NOMO-1 treated with DMSO at 0.1 percent for 48 hours (cell line): Measurements from ENCODE around the gene PARD3.
A peak's percentile ranks its signal among the peaks of the same experiment; 100 is the strongest.
"Not testable (repeated sequence)": the region's sequence is repeated elsewhere in the genome, so short reads cannot be mapped to it uniquely, and the experiment has no call there.

Experiments used
- DNase-seq: peaks from one replicate; lab custom pipeline; 2025; ENCODE audit not compliant: unreplicated experiment; lab: John Stamatoyannopoulos, UW

Gene PARD3

GRCh38 chr10:34094146-34094696 lies 720.9 kb downstream of the PARD3 start:
- DNase-seq, result no peak

- no peak for DNase-seq
Measured at GRCh38 chr10:34092891-34093290, 722.2 kb downstream of the PARD3 start.

- no peak for DNase-seq
Measured at GRCh38 chr10:34091635-34092195, 723.4 kb downstream of the PARD3 start.

- no peak for DNase-seq
Measured at GRCh38 chr10:34089253-34089652, 725.8 kb downstream of the PARD3 start.

- no peak for DNase-seq
Measured at GRCh38 chr10:34088208-34088794, 726.8 kb downstream of the PARD3 start.

GRCh38 chr10:34087095-34087418 lies 728.0 kb downstream of the PARD3 start:
- no peak for DNase-seq

GRCh38 chr10:34083567-34083966 lies 731.5 kb downstream of the PARD3 start:
- DNase-seq, result no peak

GRCh38 chr10:34081948-34082347 lies 733.1 kb downstream of the PARD3 start:
- no peak for DNase-seq

- peak; percentile 13 for DNase-seq
Measured at GRCh38 chr10:34081347-34081743, 733.8 kb downstream of the PARD3 start.

GRCh38 chr10:34080485-34081346 lies 734.4 kb downstream of the PARD3 start:
- DNase-seq, result no peak

- DNase-seq, result no peak
Measured at GRCh38 chr10:34079702-34080484, 735.2 kb downstream of the PARD3 start.

GRCh38 chr10:34078745-34079470 lies 736.2 kb downstream of the PARD3 start:
- DNase-seq, result no peak

- DNase-seq, result no peak
Measured at GRCh38 chr10:34078017-34078744, 736.9 kb downstream of the PARD3 start.

GRCh38 chr10:34076443-34076842 lies 738.7 kb downstream of the PARD3 start:
- DNase-seq, result no peak

- DNase-seq, result no peak
Measured at GRCh38 chr10:34075254-34075926, 739.7 kb downstream of the PARD3 start.

- DNase-seq, result no peak
Measured at GRCh38 chr10:34074051-34074450, 741.0 kb downstream of the PARD3 start.

- not testable (repeated sequence) for DNase-seq
Measured at GRCh38 chr10:34067741-34068140, 747.4 kb downstream of the PARD3 start.

- DNase-seq, result no peak
Measured at GRCh38 chr10:34063592-34063991, 751.5 kb downstream of the PARD3 start.

- DNase-seq, result no peak
Measured at GRCh38 chr10:34061841-34062240, 753.3 kb downstream of the PARD3 start.
